Right lobe of liver (tissue), 4 donors: ENCODE measurements around the gene PDIA5.

Source experiments
- CTCF ChIP-seq, 4 donors: fragments of 200-600 bp in 3 of 4; fragments of 450-650 bp in 1 of 4; IDR thresholded peaks; one replicate each; pipeline versions ENCODE4 v1.5.1 to v1.8.0; 2016 to 2022; ENCODE audit warnings: antibody characterized with exemption in 4 of 4, mild to moderate bottlenecking in 2 of 4
- POLR2A ChIP-seq: fragments of 450-650 bp; IDR thresholded peaks from one replicate; pipeline ENCODE4 v1.6.1; 2017; ENCODE audit warnings: antibody characterized with exemption, mild to moderate bottlenecking
- donor health status: DM: no; HTN: no; CAD: no.
- donor health status: DM: no; HTN: no; CAD: no.
- donor health status: DM: no; HTN: yes; CAD: no.

- TF ChIP-seq CTCF (IDR thresholded peaks at IDR 0.05): no peak
- TF ChIP-seq POLR2A: no peak
Observed at GRCh38 chr3:123038751-123039150, 28.1 kb upstream of the PDIA5 start.
